ENCODE results near the gene MRPL34.
"Not testable (repeated sequence)": the region's sequence is repeated elsewhere in the genome, so short reads cannot be mapped to it uniquely, and the experiment has no call there.

Gene MRPL34

DNA sequence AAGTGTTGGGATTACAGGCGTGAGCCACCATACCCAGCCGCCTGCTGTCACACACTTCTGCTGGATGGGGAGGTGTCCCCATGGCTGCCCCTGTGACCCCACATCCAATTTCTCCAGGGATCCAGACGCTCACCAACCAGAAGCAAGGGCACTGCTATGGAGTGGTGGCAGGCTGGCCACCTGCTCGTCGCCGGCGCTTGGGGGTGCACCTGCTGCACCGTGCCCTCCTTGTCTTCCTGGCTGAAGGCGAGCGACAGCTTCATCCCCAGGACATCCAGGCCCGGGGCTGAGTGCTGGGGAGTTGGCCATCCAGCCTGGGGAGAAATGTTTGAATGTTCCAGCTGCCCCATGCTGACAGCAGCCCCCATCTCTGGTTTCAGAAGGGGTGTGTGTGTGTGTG is 19.4 kb upstream of the MRPL34 start:
- no peak for DNase-seq

DNA sequence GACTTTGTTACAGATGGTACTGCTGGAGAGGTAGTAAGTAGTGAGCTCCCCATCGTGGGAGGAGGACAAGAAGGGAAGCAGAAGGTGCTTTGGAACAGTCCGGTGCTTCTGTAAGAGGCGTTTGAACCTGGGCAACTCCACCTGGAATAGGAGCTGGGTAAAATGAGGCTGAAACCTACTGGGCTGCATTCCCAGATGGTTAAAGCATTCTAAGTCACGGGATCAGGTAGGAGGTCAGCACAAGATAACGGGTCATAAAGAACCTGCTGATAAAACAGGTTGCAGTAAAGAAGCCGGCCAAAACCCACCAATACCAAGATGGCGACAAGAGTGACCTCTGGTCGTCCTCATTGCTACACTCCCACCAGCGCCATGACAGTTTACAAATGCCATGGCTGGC is 18.9 kb upstream of the MRPL34 start:
- DNase-seq: no peak

DNA sequence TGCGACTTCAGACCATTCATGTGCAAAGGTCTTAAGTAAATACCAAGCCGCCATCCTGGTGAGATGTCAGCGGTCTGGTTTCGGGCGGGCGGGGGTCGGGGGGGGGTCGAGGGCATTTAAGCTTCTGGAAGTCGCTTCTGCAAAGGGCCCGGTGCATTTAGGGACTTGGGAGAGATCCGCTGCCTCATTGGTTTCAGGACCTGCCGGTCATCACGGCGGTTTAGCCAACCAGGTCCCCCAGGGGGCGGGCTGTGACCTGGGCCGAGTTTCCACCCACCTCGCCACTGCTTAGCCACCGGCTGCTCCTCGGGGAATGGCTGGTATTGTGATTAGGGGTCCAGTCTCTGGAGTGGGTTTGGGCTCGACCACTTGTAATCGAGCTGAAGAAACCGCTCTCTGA is 16.2 kb upstream of the MRPL34 start:
- DNase-seq: peak; percentile 18

DNA sequence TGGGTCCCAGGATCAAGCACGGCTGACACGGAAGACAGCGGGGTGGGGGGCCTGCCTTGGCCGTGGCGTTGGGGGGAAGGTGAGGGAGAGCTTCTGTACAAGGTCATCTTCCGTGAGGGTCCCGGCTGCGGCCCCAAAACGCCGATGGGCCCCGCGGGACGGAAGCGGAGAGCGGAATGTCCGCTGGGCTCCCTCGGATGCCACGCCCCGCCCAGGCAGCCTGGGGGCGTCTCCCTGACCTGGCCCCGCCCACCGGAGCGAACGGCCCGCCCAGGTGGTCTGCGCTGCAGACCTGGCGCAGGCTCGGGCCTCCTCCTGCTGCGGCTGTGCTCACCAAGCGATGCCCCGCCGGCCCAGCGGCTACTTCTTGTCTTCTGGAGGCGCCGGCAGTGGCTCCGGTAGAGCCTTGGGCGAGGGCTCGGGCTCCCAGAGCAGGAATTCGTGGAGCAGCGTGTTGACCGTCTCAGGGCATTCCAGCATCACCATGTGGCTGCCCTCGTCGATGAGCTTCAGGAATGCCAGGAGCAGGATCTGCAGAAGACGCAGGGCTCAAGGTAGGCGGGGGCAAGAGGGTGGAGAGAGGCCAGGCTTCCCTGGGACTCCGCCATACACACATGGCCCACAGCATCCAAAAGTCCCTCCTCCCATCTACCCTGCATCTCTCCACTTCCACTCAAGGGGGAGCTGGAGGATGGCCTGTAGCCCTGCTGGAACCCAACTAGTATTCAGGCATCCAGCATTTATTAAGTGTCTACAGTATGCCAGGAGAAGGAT is 13.2 kb upstream of the MRPL34 start:
- DNase-seq: peak; percentile 75

DNA sequence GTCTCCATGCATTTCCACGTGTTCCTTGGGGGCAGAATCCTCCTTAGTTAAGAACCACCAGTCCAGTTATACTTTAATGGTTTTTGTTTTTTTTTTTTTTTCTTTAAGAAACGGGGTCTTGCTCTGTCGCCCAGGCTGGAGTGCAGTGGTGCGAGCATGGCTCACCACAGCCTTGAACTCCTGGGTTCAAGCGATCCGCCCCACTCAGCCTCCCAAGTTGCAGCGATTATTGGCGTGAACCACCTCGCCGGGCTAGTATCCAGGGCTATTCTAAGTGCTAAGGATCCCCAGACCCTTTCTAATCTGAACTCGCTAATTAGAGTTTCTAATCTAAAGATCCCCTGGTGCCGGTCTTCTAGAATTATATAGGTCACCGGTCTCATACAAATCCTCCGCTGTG is 12.1 kb upstream of the MRPL34 start:
- DNase-seq: no peak

DNA sequence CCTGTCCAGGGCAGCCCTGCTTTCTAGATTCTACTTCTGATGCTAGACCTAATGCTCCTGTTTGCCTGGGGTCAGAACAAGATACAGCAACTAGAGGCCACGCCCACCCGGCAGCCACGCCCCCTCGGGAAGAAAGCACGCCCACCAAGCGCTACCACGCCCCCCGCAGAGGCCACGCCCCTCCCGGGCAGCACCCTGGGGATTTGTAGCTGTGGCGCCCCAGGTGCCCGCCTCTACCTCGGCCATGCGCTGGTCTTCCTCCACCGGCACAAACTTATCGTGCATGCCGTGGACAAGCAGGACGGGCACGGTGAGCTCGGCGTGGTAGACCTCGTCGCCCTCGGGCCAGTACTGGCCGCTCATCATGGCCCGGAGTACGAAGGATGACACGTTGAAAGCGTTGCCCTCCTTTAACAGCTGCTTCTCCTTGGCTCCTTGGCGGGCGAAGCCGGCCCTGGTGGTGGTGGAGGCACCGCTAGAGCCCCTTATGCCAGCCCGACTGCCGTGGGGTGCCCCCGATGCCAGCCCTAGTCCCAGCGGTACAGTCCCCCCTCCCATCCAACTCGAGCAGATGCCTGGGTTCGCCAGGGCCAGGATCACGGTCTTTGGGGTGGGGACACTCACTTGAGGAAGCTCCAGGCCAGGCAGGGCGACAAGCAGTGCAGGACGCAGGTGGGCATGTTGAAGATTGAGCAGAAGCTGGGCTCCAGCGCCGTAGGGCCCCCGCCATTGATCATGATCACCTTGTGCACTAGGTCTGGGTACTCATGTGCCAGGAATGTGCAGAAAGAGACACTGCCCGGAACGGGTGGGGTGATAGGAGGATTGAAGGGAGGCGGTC is 11.4 kb upstream of the MRPL34 start:
- peak; percentile 33 for DNase-seq

DNA sequence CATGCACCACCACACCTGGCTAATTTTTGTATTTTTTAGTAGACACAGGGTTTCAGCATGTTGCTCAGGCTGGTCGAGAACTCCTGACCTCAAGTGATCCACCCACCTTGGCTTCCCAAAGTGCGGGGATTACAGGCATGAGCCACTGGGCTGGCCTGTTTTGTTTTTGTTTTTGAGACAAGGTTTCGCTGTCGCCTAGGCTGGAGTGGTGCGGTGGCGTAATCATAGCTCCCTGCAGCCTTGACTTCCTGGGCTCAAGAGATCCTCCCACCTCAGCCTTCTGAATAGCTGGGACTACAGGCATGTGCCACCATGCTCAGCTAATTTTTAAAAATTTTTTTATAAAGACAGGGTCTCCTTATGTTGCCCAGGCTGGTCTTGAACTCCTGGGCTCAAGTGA is 10.1 kb upstream of the MRPL34 start:
- not testable (repeated sequence) for DNase-seq

DNA sequence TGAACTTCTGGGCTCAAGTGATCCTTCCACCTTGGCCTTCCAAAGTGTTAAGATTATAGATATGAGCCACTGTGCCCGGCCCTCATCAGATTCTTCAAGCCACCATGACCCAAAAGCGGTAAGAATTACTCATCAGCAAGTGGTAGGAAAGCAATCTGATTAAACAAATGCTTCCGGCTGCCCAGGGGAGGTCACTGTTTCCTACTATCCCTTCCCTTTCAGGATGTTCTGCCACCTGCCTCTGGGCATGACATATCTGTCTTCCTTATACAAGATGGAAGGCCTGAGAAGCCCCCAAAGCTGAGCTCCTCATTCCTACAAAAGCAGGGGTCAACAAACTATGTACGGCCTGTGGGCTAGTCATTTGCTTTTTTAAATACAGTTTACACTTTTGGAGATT is 9.4 kb upstream of the MRPL34 start:
- no peak for DNase-seq

DNA sequence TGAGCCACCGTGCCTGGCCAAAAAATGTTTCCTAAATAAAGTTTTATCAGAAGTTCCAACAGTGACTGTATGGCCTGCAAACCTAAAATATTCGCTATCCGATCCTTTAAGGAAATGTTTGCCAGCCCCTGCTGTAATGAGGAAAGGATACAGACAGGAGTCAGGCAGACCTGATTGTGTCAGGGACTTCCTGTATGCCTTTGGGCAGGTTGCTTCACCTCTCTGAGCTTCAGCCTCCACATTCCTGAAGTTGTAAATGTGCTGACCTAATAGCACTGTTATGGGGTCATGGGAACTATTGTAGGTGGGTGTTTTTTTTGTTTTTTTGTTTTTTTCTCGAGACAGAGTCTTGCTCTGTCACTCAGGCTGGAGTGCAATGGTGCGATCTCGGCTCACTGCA is 8.7 kb upstream of the MRPL34 start:
- DNase-seq: no peak

DNA sequence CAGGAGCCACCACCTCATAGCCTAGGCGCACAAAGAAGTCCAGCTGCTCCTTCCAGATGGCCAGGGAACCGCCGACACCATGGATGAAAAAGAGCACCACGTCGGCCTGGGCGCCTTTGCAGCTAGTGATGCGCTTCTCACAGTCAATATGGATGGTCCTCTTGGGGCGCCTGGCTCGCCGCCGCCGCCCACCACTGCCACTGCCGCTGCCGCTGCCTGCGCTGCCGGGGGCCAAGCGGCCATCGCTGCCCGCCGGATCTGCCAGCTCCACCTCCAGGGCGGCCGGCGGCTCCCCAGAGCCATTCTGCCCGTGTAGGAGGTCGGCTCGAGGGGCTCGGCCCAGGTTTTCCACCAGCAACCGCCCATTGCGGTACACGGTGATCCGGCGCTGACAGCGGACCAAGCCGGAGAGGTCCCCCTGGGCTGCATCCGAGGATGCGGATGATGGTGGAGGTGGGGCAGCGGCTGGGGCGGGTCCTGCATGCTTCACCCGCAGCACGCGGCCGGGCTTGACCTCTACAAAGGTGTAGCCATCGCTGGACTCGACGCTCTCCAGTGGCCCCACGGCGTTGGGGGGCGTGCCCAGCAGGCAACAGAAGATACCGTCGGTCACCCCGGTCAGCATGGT is 4.6 kb upstream of the MRPL34 start:
- no peak for DNase-seq

DNA sequence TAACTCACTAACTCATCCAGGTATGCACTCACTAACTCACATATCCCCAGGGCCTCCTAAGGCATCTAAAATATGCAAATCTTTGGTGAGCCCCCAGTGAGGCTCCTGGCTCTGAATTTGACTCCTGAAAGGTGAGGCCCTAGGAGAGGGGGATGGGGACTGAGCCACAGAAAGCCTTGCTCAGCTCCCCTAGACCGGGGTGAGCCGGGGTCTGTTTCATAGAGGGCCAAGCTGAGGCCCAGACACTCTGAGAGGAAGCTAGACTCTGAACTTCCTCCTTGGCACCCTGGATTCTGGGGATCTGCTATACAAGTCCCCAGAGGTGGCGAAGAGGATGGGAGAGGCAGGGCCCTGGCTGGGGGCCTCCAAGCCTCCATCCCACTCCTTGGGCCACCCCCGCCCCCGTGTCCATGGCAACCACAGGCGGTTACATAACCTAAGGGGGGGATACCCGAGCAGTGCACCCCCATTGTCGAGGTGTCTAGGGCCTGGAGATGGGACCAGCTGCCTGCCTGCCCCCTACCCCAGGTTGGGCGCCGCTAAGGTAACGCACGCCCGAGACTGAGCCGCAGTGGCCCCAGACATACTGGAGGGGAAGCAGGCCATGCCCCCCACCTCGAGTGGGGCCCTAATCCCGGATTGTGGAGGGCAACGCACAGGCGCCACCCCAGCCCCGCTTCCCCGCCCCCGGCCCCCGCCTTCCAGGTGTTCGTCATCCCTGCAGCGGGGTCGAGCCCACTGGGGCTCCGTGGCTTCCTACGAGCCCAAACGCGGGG is 3.1 kb upstream of the MRPL34 start:
- peak; percentile 34 for DNase-seq

DNA sequence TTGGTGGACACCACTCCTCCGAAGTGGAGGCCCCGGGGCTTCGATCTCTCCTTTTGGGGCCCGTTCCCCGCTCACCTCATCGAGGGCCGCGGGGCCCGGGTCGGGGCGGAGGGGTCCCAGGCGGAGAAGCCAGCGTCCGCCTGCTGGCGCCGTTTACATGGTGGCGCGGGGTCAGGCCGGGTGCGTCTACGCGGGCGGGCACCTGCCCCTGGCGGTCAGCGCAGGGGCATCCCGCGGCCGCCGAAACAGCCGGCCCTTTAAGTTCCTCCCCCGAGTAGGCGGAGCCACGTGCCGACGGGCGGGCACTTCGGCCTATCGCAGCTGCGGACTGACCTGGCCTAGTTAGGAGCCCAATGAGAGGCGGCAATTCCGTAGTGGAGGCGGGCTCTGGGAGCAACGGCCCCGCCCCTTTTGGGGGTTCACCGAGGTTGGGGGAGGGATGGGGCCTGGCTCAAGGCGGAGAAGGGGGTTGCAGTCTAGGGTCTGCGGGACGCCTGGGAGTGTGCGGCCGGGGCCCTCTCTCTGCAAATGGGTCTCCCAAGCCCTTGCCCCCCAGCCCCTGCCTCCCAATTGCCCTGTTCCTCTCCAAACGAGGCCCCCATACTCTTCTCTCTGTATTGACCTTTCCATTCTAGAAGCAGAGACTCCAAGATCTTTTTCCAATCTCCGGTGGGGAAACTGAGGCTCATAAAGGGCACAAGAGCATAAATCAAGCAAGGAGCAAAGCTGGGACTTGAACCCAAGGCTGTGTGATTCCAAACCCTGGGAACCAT is 2.3 kb upstream of the MRPL34 start, which contains the start of gene ABHD8:
Gene ABHD8, minus strand, starts transcription at position 259 of the 773 bp plus-strand sequence. CDS start 1,809 bp downstream, outside the sequence.
- peak; percentile 88 for DNase-seq

DNA sequence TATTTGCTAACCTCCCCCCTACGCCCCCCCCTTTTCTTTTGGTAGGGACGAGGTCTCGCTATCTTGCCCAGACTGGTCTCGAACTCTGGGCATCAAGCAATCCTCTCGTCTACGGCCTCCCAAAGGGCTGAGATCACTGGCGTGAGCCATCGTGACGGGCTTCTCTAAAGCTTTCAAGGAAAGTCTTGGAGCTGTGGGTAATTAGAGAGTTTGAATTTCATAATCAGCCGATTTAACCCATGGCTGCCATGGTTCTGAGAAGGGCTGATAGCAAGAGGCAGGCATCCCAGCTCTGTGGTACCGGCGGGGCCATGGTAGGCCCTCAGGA is 1.8 kb upstream of the MRPL34 start:
- no peak for DNase-seq

DNA sequence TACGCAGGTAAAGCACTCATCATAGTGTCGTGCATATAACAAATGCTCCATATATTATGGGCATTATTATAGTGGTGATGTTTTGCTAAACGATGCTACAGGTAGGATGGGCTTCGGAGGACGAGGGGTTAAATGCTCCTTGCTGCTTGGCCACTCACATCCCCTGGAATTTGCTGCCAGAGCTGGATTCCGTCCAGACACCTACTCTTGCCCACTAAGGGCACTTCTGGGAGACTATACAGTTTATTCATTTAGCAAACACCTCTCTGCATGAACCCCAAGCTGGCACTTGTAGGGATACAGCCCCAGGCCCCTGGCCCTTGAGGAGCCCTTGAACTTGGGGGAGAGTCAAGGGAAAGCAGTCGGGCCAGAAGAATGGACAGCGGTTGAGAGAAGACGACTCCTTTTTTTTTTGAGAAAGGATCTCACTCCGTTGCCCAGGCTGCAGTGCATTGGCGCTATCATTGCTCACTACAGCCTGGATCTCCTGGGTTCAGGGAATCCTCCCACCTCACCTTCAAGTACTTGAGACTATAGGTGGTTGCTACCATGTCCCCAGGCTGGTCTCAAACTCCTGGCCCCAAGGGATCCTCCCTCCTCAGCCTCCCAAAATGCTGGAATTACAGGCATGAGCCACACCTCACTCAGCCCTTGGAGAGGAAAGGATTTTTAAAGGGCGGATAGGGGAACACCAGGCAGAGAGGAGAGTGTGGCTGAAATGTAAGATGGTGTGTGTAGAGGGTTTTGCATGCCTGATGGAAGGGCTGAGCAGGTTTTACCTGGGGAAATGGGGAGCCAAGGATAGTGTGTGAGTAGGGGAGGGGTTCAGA is 1.1 kb upstream of the MRPL34 start:
- no peak for DNase-seq

DNA sequence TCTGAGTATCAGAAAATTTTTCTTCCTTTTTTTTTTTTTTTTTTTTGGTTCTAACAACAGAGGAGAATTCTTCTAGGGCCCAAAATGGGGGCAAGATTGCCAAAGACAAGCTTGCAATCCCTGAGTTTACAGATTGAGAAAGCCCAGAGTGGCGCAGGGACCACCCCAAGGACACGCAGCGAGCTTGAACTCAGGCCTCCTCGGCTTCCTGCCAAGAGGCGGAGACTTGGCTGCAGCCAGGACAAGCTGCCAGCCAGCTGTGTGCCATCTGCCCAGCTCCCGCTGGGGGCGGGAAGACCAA is 506 bp upstream of the MRPL34 start:
- DNase-seq: no peak

DNA sequence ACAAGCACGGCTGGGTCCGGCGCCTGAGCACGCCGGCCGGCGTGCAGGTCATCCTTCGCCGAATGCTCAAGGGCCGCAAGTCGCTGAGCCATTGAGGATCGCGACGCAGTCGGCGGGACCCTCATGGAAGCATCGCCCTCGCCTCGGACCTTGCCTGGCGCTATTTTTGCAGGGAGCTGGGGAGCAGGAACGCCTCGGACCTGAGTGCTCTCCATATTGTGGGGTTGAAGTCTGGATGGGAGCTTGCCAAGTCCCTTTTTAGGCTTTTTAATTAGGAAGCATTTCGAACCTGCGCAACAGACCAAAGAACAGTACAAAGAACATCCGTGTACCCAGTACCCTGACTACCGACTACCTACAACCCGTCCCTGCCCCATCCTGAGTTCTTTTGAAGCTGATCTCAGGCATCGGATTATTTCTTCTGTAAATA is 628 bp downstream of the MRPL34 start:
- no peak for DNase-seq

DNA sequence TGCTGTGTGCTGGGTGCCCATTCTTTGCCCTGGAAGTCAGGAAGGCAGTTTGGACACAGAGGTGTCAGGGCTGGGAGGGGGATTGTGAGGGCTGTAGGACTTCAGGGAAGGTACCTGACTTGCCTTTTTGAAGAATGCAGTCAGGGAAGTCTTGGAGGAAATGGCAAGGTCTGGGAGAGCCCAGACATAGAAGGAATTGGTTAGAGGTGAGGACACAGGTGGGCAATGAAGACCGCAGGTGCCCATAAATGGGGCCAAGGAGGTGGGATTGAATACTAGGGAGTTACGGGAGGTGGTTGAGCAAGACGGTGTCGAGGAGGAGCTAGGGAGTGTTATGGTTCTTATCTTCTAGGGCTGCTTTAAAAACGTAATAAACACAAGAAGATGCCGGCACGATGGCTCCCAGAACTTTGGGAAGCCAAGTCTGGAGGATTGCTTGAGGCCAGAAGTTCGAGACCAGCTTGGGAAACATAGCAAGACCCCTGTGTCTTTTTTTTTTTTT is 2.3 kb downstream of the MRPL34 start:
- DNase-seq: no peak

DNA sequence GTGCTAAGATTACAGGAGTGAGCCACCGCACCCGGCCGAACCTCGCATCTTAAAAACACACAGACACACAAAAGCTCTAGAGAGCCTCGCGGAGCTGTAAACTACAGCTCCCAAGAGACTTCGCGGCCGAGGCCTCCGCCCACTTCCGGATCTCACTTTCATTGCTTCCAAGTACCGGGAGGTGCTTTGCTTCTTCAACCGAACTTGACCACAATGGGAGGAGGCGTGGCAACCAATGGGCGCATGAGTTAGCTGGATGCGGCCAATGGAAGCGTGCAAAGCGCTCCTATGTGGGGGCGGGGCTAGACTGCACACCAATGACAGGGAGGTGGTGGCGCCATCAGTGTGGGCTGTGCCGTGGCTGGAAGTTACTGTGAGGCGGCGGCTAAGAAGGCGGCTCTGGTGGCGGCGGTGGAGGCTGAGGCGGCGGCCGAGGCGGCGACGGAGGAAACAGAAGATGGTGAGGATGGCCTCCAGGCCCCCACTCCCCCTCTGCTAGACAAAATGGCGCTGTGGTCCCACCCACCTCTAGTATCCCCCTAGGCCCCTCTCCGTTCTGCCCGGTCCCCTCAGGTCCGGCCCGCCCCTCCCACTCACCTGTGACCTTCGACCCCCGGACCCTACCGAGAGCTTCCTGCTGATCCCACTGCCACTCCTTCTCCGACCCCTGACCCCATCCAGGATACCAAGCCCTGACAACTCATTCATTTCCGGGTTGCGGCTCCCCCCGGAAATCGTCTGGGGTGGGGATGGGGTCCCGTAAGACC is 3.7 kb downstream of the MRPL34 start, which contains the start of gene DDA1:
Gene DDA1, plus strand, starts transcription at position 366 of the 767 bp plus-strand sequence. Its CDS starts 92 bp downstream, at position 458.
- DNase-seq: peak; percentile 97

DNA sequence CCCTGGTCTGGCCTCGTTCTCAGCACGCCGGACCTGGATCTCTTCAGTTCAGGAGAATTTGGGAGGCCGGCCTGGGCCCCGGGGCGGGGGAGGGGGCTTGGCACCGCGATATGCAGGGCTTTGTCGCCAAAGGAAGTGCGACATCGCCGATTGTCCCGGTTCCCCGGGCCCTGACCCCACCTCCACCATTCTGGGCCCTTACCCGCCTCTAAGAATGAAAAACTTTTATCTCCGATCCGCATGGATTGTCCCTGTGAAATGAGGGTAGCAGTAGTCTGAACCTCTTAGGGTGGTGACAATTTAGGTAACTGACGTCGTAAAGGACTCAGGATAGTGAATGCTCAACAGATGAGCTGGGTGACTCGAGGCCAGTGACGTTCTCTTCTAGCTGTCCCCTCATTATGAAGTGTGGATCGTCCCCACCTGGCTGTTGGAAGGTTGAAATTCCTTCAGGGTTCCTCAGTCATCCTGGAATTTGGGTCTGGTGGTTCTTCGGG is 4.3 kb downstream of the MRPL34 start:
- DNase-seq: no peak
